Esophagus muscularis mucosa (tissue), 3 donors: Measurements from ENCODE around the gene SPSB1.

ENCODE experiments used
- EP300 ChIP-seq: sonication (generic); formaldehyde crosslinking; IDR thresholded peaks from one replicate; pipeline ENCODE4 v1.6.1; 2017; ENCODE audit warnings: antibody characterized with exemption
- TF ChIP-seq, protein P1 (sequence below), 3 experiments: fragments of 200-600 bp in 2 of 3; fragments of 450-650 bp in 1 of 3; sonication (generic) in 2 of 3; IDR thresholded peaks; one replicate each; pipeline ENCODE4 v1.5.1; 2017 to 2019; ENCODE audit warnings: antibody characterized with exemption in 3 of 3, mild to moderate bottlenecking in 2 of 3, moderate library complexity in 1 of 3

DNA sequence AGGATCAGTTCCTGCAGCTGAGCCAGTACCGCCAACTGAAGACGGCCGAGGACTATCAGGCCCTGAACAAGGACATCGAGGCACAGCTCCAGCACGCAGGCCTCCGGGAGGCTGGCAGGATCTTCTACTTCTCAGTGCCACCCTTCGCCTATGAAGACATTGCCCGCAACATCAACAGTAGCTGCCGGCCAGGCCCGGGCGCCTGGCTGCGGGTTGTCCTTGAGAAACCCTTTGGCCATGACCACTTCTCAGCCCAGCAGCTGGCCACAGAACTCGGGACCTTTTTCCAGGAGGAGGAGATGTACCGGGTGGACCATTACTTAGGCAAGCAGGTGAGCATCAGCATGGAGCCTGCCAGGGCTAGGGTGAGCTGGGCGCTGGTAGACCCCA is 47.5 kb upstream of the SPSB1 start:
- TF ChIP-seq, protein P1, sequence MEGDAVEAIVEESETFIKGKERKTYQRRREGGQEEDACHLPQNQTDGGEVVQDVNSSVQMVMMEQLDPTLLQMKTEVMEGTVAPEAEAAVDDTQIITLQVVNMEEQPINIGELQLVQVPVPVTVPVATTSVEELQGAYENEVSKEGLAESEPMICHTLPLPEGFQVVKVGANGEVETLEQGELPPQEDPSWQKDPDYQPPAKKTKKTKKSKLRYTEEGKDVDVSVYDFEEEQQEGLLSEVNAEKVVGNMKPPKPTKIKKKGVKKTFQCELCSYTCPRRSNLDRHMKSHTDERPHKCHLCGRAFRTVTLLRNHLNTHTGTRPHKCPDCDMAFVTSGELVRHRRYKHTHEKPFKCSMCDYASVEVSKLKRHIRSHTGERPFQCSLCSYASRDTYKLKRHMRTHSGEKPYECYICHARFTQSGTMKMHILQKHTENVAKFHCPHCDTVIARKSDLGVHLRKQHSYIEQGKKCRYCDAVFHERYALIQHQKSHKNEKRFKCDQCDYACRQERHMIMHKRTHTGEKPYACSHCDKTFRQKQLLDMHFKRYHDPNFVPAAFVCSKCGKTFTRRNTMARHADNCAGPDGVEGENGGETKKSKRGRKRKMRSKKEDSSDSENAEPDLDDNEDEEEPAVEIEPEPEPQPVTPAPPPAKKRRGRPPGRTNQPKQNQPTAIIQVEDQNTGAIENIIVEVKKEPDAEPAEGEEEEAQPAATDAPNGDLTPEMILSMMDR (IDR thresholded peaks at IDR 0.05): no peak
- TF ChIP-seq EP300: no peak
